Natural killer cell (primary cell): ENCODE results near the gene CEP55. TPM values are rescaled to one million over a fixed set of nuclear protein-coding genes. Genes with fewer than 3 reads are reported as not detected.

Experiments
- ATAC-seq, 3 donors: fragments of 150-1000 bp in 2 of 3; fragments of 200-7000 bp in 1 of 3; cut with Tn5 transposase; 1 replicate in 1 of 3; 2 replicates in 2 of 3; pipeline ENCODE4 v1.10.0; 2021; ENCODE audit warnings: mild to moderate bottlenecking in 2 of 3, moderate library complexity in 2 of 3
- DNase-seq, 2 donors: peaks; one replicate each; pipeline versions ENCODE4 v3.0.0 to v3.0.0-alpha.2; 2013 to 2021; ENCODE audit warnings: mixed read lengths in 1 of 2
- H3K27ac ChIP-seq: one replicate; pipeline ENCODE4 v1.5.1; 2013; ENCODE audit warnings: mild to moderate bottlenecking, low read length
- H3K27me3 ChIP-seq: one replicate; pipeline ENCODE4 v1.6.1; 2013; ENCODE audit warnings: low read length; ENCODE audit not compliant: control insufficient read depth, insufficient read depth
- H3K36me3 ChIP-seq: one replicate; pipeline ENCODE4 v1.6.1; 2013; ENCODE audit warnings: low read length; ENCODE audit not compliant: control insufficient read depth, insufficient read depth
- H3K4me1 ChIP-seq: one replicate; pipeline ENCODE4 v1.6.1; 2013; ENCODE audit warnings: low read length; ENCODE audit not compliant: control insufficient read depth, insufficient read depth
- H3K4me3 ChIP-seq: one replicate; pipeline ENCODE4 v1.5.1; 2013; ENCODE audit warnings: low read length
- H3K9me3 ChIP-seq: one replicate; pipeline ENCODE4 v1.6.1; 2013; ENCODE audit warnings: low read length; ENCODE audit not compliant: control insufficient read depth, insufficient read depth
- H3K27ac Mint-ChIP-seq, 2 donors: one replicate each; pipeline ENCODE4 v1.8.0; 2022; ENCODE audit warnings: mild to moderate bottlenecking in 2 of 2, mixed read lengths in 2 of 2, moderate library complexity in 1 of 2
- H3K27me3 Mint-ChIP-seq, 2 donors: one replicate each; pipeline ENCODE4 v1.8.0; 2022; ENCODE audit warnings: low read depth in 2 of 2, mixed read lengths in 2 of 2
- H3K36me3 Mint-ChIP-seq: one replicate; pipeline ENCODE4 v1.8.0; 2022; ENCODE audit warnings: mixed read lengths
- H3K4me1 Mint-ChIP-seq, 2 donors: one replicate each; pipeline ENCODE4 v1.8.0; 2022; ENCODE audit warnings: mixed read lengths in 2 of 2
- H3K4me3 Mint-ChIP-seq: one replicate; pipeline ENCODE4 v1.8.0; 2022; ENCODE audit warnings: mild to moderate bottlenecking, moderate library complexity, mixed read lengths
- H3K9me3 Mint-ChIP-seq, 2 donors: one replicate each; pipeline ENCODE4 v1.8.0; 2022; ENCODE audit warnings: mixed read lengths in 2 of 2
- CTCF ChIP-seq: fragments of 200-600 bp; IDR thresholded peaks from one replicate; pipeline ENCODE4 v1.8.0; 2022; ENCODE audit warnings: antibody characterized with exemption
- whole genome bisulfite sequencing: methylation state at CpG from one replicate; pipeline ENCODE4 v1.1.7; 2013; ENCODE audit warnings: missing lambda C conversion rate; ENCODE audit not compliant: insufficient coverage; 5-methylcytosine and 5-hydroxymethylcytosine counted together
- intact Hi-C: fragments of 100-400 bp; cut with micrococcal nuclease; formaldehyde crosslinking; loops from one replicate; pipeline ENCODE4 v1.14.2; 2022
- total RNA-seq, 4 donors: library from RNA; stranded (reverse); fragments of 120-200 nt in 1 of 4; gene quantifications; one replicate each; pipeline versions ENCODE4 v1.2.3 to v1.2.4, GENCODE V29; 2013 to 2022

The CEP55 gene
- total RNA-seq, 3 donors from 2014 or later (not counting 1 experiment from before 2014, with no cell fraction given): 0.35 to 0.85 (median 0.50) TPM

DNA sequence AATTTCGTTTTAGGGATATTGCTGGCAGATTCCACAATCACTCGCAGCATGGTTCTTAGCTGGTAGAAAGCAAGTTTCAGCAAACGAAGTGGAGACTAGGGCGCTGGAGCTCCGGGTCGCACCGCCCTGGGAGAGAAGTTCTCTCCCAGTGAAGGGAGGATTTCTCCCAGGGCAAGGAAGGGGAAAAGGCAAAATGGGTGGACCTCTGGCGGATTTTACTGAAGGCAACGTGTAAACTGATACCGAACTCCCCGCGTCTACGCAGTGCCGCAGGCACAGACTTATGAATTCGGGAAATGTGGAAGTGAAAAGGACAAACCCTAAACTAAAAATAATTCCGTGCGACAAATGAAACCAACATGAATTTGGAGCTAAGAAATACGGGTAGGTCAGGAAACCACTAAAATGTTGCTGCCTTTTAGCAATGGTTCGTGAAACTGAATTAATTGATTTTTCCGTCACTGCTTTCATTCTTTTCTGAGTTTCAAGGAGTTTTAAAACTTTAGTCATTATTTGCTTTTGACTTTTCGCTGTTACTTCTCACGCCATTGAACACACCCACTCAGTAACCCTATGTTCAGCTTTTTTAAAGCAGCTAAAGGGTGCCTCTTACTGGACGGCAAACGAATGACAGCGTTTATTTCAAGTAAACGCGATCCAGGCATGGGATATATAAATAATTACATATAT lies 14.1 kb upstream of the CEP55 start, which contains the start of gene MYOF:
MYOF (minus strand) TSS at position 190 of the 690 bp plus-strand sequence; CDS start at position 50, 140 bp downstream.
- Histone ChIP-seq H3K4me3 (peak within 1 kb of the TSS; percentile 38), H3K27ac (no peak within 1 kb of the TSS), H3K27me3 (peaks cover 13% of the 10 kb centered on the region), H3K4me1 (peaks cover 7% of the 10 kb centered on the region), H3K9me3 (no peaks in the 10 kb centered on the region), H3K36me3 (no peaks in the 10 kb centered on the region)
- peaks cover 11 to 12% of the 10 kb centered on the region in 2 donors for H3K4me1 Mint-ChIP-seq
- H3K4me3 Mint-ChIP-seq: peak within 1 kb of the TSS; percentile 88
- H3K27ac Mint-ChIP-seq: peak within 1 kb of the TSS in 1 of 2 donors; percentile 66
- ATAC-seq: peak; percentile 85 to 95 (median 94)
- no peaks in the 10 kb centered on the region for H3K9me3 Mint-ChIP-seq
- TF ChIP-seq CTCF: peak; percentile 65
- intact Hi-C loops: loop anchor here (1.0 kb wide), 1 partner anchor 106 kb away; no protein-coding TSS in a partner anchor
- no peaks in the 10 kb centered on the region for H3K36me3 Mint-ChIP-seq
- peaks cover 36 to 53% of the 10 kb centered on the region in 2 donors for H3K27me3 Mint-ChIP-seq
- peak in 1 of 2 donors; percentile 81 for DNase-seq
- WGBS: under 1% methylated on average over 22 of the region's 27 CpGs

GRCh38 chr10:93485690-93486089 lies 10.7 kb upstream of the CEP55 start:
- H3K4me1 ChIP-seq: peaks cover 7% of the 10 kb centered on the region
- no peaks in the 10 kb centered on the region for H3K9me3 Mint-ChIP-seq
- H3K36me3 Mint-ChIP-seq: no peaks in the 10 kb centered on the region
- H3K27ac Mint-ChIP-seq: no peak overlapping the region
- peaks cover 11 to 12% of the 10 kb centered on the region in 2 donors for H3K4me1 Mint-ChIP-seq
- no peak overlapping the region for H3K27ac ChIP-seq
- DNase-seq (no peak), ATAC-seq (no peak)
- H3K4me3 ChIP-seq: no peak overlapping the region
- WGBS: 29% methylated on average over 1 of the region's 1 CpG
- no peak for TF ChIP-seq CTCF
- H3K4me3 Mint-ChIP-seq: no peak overlapping the region
- H3K36me3 ChIP-seq: no peaks in the 10 kb centered on the region
- peaks cover 13% of the 10 kb centered on the region for H3K27me3 ChIP-seq
- intact Hi-C loops: no loop called here
- no peaks in the 10 kb centered on the region for H3K9me3 ChIP-seq
- H3K27me3 Mint-ChIP-seq: peaks cover 36 to 61% of the 10 kb centered on the region in 2 donors

GRCh38 chr10:93488956-93489528 lies 7.4 kb upstream of the CEP55 start:
- H3K9me3 Mint-ChIP-seq: no peaks in the 10 kb centered on the region
- TF ChIP-seq CTCF: no peak
- H3K4me1 ChIP-seq: no peaks in the 10 kb centered on the region
- H3K27ac ChIP-seq: no peak overlapping the region
- H3K4me3 ChIP-seq: no peak overlapping the region
- no peaks in the 10 kb centered on the region for H3K36me3 ChIP-seq
- 93% methylated on average over 4 of the region's 4 CpGs for WGBS
- no peaks in the 10 kb centered on the region for H3K36me3 Mint-ChIP-seq
- peaks cover 27 to 42% of the 10 kb centered on the region in 2 donors for H3K27me3 Mint-ChIP-seq
- intact Hi-C loops: no loop called here
- no peaks in the 10 kb centered on the region for H3K9me3 ChIP-seq
- no peak overlapping the region for H3K4me3 Mint-ChIP-seq
- H3K4me1 Mint-ChIP-seq: no peaks in the 10 kb centered on the region
- no peaks in the 10 kb centered on the region for H3K27me3 ChIP-seq
- ATAC-seq: no peak
- H3K27ac Mint-ChIP-seq: no peak overlapping the region
- no peak for DNase-seq
